ENCODE data around the gene SDCBP2.

DNA sequence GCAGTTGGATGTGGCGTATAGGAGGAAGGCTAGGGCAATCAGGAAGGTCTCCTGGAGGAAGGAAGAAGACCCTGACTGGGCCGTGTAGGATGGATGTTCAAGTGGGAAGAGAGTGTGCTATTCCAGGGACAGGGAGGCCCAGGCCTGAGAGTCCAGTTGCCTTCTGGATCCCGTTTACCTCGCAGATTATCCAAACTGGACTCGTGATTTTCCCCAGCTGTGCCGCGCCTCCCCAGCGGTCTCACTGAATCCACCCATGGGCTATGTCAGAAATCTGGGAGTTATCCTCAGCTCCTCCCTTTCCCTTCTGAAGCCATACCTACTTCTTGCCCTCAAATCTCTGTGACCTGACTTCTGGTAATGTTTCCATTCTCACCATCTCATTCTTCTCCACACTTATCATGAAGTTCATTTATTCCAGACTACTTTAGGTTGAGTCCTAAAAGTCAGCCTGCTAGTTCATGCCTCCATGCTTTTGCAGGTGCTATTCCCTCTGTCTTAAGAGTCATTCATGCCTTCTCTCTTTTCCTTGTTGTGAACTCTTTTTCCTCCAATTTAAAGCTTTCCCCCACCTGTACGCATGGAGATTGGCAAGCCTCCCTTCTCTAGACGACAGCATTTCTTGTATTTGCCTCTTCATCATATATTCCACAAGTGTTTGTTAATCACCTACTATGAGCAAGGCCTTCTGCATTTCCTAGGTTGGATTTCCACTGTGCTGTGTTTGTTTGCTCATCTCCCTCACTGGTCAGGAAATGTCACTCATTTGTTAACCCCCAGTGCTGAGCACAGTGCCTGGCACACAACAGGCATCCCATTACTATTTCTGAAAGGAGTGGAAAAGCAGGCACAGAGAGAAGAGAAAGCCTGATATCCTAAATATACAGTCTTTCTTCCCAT is 2.7 kb downstream of the SDCBP2 start:
- TF ChIP-seq, protein P1, sequence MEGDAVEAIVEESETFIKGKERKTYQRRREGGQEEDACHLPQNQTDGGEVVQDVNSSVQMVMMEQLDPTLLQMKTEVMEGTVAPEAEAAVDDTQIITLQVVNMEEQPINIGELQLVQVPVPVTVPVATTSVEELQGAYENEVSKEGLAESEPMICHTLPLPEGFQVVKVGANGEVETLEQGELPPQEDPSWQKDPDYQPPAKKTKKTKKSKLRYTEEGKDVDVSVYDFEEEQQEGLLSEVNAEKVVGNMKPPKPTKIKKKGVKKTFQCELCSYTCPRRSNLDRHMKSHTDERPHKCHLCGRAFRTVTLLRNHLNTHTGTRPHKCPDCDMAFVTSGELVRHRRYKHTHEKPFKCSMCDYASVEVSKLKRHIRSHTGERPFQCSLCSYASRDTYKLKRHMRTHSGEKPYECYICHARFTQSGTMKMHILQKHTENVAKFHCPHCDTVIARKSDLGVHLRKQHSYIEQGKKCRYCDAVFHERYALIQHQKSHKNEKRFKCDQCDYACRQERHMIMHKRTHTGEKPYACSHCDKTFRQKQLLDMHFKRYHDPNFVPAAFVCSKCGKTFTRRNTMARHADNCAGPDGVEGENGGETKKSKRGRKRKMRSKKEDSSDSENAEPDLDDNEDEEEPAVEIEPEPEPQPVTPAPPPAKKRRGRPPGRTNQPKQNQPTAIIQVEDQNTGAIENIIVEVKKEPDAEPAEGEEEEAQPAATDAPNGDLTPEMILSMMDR (IDR thresholded peaks at IDR 0.05), result no peak
- TF ChIP-seq POLR2A (IDR thresholded peaks at IDR 0.05), result no peak

Measured in uterus (tissue), 2 donors.